ENCODE results near the gene IBA57.
"Not testable (repeated sequence)": the region's sequence is repeated elsewhere in the genome, so short reads cannot be mapped to it uniquely, and the experiment has no call there.

IBA57 gene

DNA sequence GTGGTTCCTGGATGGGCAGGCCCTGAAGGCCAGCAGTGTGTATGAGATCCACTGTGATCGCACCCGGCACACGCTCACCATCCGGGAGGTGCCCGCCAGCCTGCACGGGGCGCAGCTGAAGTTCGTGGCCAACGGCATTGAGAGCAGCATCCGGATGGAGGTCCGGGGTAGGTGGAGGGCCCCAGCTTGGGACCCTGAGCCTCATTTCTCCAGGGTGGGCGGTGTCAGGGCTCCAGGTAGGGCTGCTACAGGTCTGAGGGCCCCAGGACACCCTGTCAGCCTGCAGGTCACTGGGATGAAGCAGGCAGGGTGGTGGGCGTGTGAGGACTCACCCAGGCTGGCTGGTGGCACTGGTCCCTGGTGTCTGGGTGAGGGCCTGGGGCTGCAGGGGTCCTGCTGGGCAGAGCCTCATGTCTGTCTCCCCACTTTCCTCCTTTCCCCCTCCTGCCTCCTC lies 50.1 kb downstream of the IBA57 start:
- no peak for DNase-seq

GRCh38 chr1:228216371-228217320 lies 51.0 kb downstream of the IBA57 start:
- no peak for DNase-seq

GRCh38 chr1:228217551-228218344 lies 52.1 kb downstream of the IBA57 start:
- peak; percentile 21 for DNase-seq

DNA sequence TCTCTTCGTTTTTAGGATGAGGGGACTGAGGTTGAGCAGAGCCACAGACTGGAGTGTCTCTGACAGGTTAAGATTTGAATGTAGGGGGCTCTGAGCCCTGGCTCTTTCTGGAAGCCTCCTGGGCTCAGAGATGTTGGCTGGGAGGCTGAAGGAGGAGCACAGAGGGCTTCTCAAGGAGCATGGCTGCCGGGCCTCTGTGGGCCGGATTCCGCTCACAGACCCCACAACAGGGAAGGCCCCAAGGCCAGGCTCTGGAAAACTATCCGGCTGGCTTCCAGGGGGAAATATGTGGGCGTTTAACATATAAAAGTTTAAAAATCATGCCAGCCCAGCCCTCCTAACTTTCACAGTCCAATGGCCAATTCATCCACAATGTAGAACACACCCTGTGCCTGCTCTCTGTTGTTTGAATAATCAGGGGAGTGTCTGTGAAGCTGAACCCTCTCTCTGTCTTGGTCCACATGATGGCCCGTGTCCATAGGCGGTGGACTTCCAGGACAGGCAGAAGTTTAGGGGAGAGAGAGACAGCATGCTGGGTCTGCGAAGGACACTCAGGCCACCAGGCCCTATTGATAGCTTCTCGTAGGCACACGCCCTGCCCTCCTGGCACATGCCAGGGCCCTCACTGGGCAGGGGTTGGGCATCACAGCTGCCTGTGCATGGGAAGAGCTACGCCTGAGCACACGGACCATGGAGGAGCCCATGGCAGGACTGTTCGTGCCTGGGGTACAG lies 53.1 kb downstream of the IBA57 start:
- no peak for DNase-seq

GRCh38 chr1:228219245-228219961 lies 53.8 kb downstream of the IBA57 start:
- no peak for DNase-seq

- no peak for DNase-seq
These were observed 54.6 kb downstream of the IBA57 start for GRCh38 chr1:228219962-228220780.

DNA sequence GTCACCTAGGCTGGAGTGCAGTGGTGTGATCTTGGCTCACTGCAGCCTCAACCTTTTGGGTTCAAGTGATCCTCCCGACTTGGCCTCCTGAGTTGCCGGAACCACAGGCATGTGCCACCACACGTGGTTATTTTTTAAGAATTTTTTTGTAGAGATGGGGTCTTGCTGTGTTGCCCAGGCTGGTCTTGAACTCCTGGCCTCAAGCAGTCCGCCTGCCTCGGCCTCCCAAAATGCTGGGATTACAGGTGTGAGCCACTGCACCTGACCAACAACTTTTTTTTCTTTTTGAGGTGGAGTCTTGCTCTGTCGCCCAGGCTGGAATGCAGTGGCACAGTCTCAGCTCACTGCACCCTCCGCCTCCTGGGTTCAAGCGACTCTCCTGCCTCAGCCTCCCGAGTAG lies 55.5 kb downstream of the IBA57 start:
- not testable (repeated sequence) for DNase-seq

GRCh38 chr1:228222548-228222947 lies 56.9 kb downstream of the IBA57 start:
- no peak for DNase-seq

DNA sequence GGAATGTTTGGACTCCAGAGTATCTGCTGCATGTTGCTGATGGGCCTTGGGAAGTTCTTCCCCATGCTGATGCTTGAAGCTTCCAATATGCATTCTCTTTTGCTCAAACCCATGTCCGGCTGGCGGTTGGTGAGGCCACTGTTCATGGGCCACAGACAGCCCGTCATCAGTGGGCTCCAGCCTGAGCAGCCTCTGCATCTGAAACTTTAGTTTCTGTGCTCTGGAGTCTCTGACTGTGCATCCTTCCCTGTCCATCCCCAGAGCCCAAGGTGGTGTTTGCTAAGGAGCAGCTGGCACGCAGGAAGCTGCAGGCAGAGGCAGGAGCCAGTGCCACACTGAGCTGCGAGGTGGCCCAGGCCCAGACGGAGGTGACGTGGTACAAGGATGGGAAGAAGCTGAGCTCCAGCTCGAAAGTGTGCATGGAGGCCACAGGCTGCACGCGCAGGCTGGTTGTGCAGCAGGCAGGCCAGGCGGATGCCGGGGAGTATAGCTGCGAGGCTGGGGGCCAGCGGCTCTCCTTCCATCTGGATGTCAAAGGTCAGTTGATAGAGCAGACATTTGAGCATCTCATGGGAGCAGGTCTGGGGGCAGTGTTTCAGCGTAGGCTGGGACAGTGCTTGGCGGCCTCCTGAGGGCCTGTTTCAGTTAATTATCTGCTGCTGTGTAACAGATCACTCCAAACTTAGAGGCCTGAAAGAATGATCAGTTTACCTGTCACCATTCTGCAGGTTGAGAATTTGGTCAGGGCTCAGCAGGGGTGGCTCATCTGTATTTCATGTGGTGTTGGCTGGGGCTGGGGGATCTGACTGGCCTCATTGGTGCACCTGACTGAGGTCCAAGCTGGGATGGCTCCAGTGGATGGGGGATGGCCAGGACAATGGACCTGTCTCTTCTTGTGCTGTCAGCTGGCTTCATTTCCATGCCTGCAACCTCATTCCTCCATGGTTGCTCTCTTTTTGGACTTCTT lies 58.9 kb downstream of the IBA57 start:
- DNase-seq, result no peak

DNA sequence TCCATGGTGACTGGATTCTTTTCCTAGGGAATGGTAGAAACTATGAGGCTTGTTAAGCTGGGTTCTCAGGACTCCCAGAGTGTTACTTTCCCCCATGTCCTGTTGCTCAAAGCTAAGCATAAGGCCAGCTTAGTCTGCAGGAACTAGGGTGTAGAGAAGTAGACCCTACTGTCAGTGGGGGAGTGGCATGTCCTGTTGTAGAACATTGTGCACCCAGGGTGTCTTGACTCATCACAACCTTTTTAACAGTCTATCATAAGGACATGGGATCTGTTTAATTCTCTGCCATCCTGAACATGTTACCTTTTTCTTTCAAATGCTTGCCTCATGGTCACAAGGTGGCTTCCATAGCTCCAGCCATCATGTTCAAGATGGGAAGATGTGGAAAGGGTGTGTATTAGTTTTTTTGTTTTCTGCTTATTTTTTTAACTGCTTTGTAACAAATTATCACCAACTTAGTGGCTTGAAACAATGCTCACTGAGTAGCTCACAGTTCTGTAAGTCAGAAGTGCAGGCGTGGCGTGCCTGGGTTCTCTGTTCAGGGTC lies 59.6 kb downstream of the IBA57 start:
- DNase-seq, result no peak

- DNase-seq, result no peak
These were observed 60.1 kb downstream of the IBA57 start for GRCh38 chr1:228225740-228226139.

DNA sequence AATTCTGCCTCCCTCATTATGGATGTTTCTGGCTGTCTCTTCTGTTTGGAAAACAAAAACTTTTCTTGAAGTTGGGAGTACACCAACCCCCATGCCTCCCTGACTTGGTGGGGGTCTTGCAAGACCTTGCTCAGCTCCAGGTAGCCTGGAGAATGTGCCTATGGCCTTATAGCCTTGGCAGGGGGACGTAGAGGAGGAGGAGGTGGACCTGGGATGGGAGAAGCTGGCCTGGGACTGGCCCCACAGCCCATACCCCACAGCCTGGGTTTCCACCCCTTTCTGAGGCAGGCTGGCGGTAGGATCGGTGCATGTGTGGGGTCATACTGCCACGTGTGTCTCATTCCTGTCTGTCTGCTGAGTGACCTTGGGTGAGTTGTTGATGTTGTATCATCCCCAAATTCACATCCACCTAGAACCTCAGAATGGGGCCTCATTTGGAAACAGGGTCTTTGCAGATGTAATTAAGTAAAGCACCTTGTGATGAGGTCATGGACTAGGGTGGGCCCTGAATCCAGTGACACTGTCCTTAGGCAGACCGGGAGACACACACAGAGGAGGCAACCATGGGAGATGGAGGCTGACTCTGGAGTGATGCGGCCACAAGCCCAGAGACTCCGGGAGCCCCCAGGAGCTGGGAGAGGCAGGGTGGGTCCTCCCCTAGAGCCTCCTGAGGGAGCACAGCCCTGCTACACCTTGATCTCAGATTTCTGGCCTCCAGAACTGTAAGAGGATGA lies 60.7 kb downstream of the IBA57 start:
- no peak for DNase-seq

DNA sequence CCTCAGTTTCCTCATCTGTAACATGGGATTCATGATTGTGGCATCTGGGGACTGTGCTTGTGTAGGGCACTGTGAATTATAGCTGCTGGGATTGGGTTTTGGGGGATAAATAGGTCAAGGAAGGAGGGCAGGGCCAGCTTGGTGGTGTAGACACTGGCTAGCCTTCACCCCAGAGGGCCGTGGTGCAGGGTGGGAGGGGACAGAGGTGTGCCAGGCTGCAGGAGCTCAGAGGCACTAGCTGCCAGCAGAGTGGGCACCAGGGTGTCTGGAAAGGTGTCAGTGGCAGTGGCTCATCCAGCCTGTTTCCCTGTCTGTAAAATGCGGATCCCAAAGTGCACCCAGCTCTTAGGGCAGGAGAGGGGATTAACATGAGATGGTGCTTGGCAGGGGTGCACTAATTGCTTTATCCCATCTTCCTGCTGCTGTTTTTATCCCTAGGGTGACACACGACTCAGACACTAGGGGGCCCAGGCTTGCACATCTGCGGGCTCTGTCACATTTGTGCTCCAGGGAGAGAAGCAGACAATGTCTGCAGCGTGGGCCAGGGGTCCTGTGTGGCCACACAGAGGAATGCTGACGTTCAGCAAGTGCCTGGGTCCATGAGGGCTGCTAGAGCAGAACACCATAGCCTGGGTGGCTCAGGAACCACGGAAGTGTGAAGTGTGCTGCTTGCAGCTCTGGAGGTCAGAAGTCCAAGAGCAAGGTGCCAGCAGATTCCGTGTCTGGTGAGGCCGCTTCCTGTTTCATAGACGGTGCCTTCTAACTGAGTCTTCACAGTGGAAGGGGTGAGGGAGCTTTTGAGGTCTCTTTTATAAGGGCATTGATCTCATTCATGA lies 61.6 kb downstream of the IBA57 start:
- DNase-seq, result peak; percentile 28

GRCh38 chr1:228228147-228228546 lies 62.5 kb downstream of the IBA57 start:
- not testable (repeated sequence) for DNase-seq

DNA sequence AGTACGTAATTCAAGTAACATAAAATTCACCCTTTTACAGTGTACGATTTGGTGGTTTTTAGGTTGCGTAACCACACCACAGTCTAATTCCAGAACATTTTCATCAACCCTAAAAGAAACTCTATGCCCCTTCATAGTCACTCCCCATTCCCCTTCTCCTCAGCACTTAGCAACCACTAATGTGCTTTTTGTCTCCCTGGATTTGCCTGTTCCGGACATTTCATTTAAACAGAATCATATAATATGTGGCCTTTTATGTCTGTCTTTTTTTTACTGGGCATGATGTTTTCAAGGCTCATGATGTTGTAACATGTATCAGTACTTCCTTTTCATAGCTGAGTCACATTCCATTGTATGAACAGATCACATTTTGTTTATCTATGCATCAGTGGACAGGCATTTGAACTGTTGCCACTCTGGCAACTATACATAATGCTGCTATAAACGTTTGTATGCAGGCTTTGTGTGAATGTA lies 63.0 kb downstream of the IBA57 start:
- peak; percentile 91 for DNase-seq

DNA sequence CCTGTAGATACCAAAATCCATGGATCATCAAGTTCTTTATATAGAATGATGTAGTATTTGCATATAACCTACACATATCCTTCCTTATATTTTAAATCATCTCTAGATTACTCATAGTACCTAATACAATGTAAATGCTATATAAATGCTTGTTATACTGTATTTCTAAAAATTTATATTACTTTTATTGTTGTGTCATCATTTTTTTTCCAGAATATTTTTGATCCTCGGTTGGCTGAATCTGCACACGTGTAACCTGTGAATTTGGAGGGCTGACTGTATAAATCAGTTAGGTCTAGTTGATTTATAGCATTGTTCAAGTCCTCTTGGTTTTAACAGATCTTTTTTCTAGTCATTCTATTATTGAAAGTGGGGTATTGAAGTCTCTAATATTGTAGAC lies 65.6 kb downstream of the IBA57 start:
- no peak for DNase-seq
